Stimulated activated CD4-positive, alpha-beta T cell treated with anti-CD3 and anti-CD28 coated beads, Interleukin-2, amount 100 ng/mL, for 4 hours (primary cell): Measurements from ENCODE around the gene IRX4.

Experiments
- DNase-seq: peaks from one replicate; pipeline ENCODE4 v3.0.0-alpha.2; 2020; ENCODE audit warnings: low read depth

The IRX4 gene

GRCh38 chr5:1891391-1891790 lies 8.7 kb upstream of the IRX4 start:
- DNase-seq, result no peak

GRCh38 chr5:1890296-1890695 lies 7.6 kb upstream of the IRX4 start:
- DNase-seq, result no peak

- DNase-seq, result no peak
Observed at GRCh38 chr5:1889321-1890065, 6.8 kb upstream of the IRX4 start.

DNA sequence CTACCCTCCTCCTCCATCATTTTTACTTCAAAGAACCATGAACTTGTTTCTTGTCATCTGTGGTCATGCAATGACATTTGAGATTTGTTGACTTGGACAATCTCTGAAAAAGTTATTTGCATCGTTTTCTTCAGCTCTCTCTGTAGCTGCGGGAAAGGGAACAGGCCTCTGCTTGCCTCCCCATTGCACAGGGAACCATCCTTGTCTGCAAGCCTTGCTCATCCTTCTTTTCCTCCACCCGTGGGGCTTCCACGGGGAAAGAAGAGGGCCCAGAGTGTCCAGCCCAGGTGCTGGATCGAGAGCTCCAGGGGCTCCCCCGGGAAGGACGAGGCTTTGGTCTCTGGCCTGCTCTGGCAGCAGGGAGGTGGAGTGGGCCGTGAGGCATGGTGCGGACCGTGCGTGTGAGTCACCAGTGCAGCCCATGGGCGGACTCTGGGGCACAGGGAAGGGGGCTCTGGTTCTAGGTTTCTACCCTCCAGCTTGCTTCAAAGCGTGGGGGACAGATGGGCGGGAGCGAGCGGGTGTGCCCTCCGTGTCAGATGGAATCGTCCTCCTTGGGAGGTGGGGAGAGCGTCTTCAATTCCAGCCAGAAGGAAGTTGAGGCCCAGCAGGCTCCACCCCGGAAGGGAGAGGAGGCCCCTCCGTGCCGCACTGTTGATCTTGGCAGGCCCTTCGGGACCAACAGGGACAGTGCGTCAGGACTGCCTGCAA lies 6.0 kb upstream of the IRX4 start:
- DNase-seq, result no peak

GRCh38 chr5:1887588-1888360 lies 5.0 kb upstream of the IRX4 start:
- no peak for DNase-seq

- no peak for DNase-seq
Observed at GRCh38 chr5:1886846-1887587, 4.3 kb upstream of the IRX4 start.

GRCh38 chr5:1885868-1886845 lies 3.4 kb upstream of the IRX4 start:
- DNase-seq, result no peak

DNA sequence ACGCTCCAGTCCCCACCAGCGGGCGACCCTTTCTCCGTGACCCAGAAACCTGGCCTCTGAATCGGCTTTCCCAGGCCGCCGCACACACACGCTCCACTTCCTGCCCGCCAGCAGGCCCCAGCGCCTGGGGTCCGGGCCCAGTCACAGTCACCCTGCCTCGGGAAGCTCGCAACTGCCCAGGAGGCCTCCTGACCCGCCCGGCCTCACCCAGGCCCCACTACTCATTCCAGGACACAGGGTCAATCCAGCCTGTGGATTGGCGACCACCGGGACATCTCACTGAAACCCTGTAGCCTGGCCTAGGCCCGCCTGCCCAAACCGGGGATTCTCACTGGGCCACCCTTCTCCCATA lies 2.7 kb upstream of the IRX4 start:
- DNase-seq, result no peak

DNA sequence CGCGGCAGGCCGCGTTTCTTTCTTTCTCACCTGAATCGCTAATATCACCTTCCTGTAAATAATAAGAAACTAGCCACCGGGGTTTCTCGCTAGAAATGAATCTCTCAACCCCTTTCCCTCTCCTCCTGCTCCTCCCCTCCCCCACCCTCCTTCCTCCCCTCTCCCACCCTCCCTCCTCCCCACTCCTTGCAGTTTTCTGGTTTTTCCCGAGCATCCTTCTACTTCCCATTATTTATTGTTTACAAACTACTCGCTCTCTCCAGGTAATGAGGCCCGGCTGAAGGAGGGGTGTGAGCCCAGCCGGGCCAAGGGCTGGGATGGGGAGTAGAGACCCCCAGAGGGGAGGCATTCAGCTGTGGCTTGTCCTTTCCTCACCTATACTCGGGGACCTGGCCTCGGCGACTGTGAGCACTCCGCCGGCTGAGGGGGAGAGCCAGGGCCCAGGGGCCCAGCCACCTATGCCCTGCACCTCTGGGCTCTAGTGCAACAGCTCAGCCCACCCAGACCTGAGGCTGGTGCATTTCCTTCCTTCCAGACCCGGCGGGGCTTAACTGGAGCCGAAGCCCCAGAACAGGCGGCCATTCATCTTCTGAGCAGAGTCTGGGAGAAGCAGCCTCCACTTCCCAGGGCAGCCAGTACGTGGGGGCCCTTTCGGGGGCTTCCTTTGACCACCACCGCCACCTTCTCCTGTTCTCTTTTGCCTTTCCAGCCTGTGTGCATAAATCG lies 2.1 kb upstream of the IRX4 start:
- no peak for DNase-seq

DNA sequence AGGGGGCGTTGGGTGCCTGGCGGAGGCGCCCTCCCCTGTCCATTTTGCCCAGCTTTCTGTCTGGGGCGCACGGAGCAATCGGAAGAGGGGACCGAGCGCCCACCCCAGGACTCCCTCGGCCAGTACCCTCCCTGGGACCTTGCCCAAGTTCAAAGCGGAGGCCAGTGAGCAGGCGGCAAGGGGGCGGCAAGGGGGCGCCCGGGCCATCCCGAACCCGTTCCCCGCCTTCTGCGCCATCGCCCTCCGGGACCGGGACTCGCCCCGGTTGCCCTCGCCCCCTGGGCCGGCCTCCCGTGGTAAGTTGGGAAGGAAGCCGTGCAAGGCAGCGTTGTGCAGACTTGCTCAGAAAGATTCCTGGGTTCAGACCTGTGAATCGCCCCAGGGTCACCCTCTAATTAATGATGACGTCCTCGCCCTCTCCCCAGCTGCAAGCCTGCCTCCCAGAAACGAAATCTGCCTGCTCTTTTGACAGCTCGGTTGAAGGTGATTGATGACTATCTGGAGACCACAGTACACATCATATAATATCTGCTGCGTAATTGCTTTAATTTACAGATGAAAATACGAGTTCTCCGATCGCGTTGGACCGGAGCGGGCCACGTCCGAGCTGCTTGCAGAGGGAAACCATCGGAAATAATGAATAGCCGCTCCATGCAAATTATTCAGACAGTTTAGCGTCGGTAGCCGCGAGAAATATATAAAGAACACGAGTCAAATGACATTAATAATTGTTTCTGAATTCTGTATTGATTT lies 1.4 kb upstream of the IRX4 start:
- DNase-seq, result no peak

GRCh38 chr5:1883120-1883924 lies 597 bp upstream of the IRX4 start:
- DNase-seq, result no peak

- DNase-seq, result no peak
Observed at GRCh38 chr5:1881731-1882336, 891 bp downstream of the IRX4 start.

GRCh38 chr5:1881098-1881572 lies 1.6 kb downstream of the IRX4 start:
- DNase-seq, result no peak

DNA sequence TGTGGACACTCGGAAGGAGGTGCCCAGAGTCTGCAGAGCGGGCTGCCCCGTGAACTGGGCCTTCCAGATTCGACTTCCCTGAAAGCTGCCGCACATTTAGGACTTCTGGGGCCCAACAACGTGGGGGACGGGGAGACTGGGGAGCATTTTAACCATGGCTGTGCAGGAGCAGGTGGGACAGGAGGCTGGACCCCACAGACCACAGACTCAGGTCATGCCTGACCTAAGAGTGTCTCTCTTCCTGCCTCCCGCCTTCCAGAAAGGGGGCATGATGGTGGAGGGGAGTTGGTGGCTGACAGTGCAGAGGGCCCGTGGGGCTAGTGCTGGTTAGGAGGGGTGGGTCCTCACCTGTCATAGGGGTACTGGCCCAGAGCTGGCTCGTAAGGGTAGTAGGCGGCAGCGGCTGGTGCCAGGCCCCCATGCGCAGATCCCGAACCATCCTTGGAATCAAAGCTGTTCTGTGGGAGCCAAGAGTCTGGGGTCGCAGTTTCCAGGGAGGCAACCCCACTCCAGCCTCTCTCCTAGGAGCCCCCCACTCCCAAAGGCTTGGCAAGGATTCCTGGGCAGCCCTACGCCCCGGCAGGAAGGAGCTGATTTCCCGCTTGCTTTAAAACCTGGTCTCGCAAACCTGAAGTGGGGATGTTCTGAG lies 2.2 kb downstream of the IRX4 start:
- DNase-seq, result no peak

DNA sequence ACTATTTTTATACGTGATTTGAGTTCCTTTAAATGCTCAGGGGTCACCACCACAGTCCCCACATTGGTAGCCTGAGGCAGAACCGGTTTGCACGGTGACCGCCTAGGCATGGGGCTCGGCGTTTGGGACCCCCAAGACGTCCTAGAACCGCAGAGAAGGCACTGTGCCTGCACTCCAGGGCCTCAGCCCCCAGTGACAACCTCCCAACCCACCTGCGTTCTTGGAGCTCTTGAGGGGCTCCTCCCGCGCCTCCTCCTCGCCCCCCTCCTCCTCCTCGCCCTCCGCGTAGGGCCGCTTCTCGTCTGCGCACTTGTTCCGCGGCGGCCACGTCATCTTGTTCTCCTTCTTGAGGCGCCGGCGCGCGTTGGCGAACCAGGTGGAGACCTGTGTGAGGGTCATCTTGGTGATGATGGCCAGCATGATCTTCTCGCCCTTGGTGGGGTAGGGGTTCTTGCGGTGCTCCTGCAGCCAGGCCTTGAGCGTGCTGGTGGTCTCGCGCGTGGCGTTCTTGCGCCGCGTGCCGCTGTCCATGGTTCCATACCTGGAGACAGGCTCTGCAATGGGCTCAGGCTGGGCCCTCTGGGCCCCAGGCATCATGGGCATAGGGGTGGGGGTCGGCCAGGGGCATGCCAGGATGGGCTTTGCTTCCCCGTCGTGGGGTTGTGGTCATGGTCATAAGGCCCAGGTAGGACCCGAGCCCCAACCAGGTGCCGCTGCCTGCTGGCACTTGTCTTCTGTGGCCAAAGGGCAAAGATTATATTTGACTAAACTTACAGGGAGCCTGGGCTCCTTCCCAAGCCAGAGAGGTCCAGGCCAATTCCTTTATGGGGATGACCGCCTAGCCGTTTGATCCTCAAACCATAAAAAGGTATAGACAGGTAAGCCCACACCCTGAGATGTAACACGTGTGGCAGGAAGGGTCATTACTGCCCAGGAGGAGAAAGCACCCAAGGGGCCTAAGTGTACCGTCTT lies 3.1 kb downstream of the IRX4 start:
- DNase-seq, result no peak

- DNase-seq, result no peak
Observed at GRCh38 chr5:1878050-1878849, 4.5 kb downstream of the IRX4 start.
